ENCODE measurements around the gene CNTD1.
A peak's percentile ranks its signal among the peaks of the same experiment; 100 is the strongest.

The CNTD1 gene

GRCh38 chr17:42827472-42827871, 28.8 kb downstream of the CNTD1 start:
- Histone ChIP-seq H3K4me3 (ENCODE audit: low read depth, low read length) (no peak overlapping the region), H3K9me3 (ENCODE audit: control insufficient read depth, insufficient read depth, low read depth, low read length) (no peaks in the 10 kb centered on the region), H3K27ac (ENCODE audit: extremely low read depth, low read depth, low read length) (no peak overlapping the region), H3K36me3 (ENCODE audit: control insufficient read depth in 2 of 2, insufficient read depth in 1 of 2, low read length in 2 of 2) (peaks cover 4 to 5% of the 10 kb centered on the region in 2 experiments; a peak in 2 of 3 replicates), H3K4me1 (ENCODE audit: control insufficient read depth, insufficient read depth, low read length) (0 out of 2 replicates have a peak, but pooled peaks cover 4% of the 10 kb centered on the region)
- TF ChIP-seq ZIC2 (tag by site-specific recombination; IDR thresholded peaks at IDR 0.05) (no peak), ZNF664 (tag by site-specific recombination; IDR thresholded peaks at IDR 0.05) (peak; percentile 97)
- POLR2A ChIA-PET, result no interaction called here
- CTCF ChIA-PET, result interaction anchor here (0.5 kb wide), 1 partner anchor 26 kb away, joined by 4 read pairs; no protein-coding TSS in a partner anchor

GRCh38 chr17:42830971-42831370, 32.3 kb downstream of the CNTD1 start:
- Histone ChIP-seq H3K27ac (ENCODE audit: extremely low read depth, low read depth, low read length) (no peak overlapping the region), H3K4me1 (ENCODE audit: control insufficient read depth, insufficient read depth, low read length) (peaks cover 5% of the 10 kb centered on the region), H3K36me3 (ENCODE audit: control insufficient read depth in 2 of 2, insufficient read depth in 1 of 2, low read length in 2 of 2) (peaks cover 16 to 17% of the 10 kb centered on the region in 2 experiments), H3K4me3 (ENCODE audit: low read depth, low read length) (no peak overlapping the region), H3K9me3 (ENCODE audit: control insufficient read depth, insufficient read depth, low read depth, low read length) (no peaks in the 10 kb centered on the region)
- CTCF ChIA-PET, result interaction anchor here (0.7 to 6.4 kb wide), 5 partner anchors 9 to 255 kb away, joined by 3 to 52 read pairs (median 3); partner anchors contain the start of gene BECN1
- POLR2A ChIA-PET, result interaction anchor here (0.6 kb wide), 1 partner anchor 993 kb away, joined by 4 read pairs; no protein-coding TSS in a partner anchor
- TF ChIP-seq ZNF302 (tag by site-specific recombination; IDR thresholded peaks at IDR 0.05; ENCODE audit: low read depth) (no peak), ZNF19 (tag by site-specific recombination; IDR thresholded peaks at IDR 0.05; ENCODE audit: low read depth) (no peak), ZNF707 (tag by site-specific recombination; IDR thresholded peaks at IDR 0.05) (no peak), ZNF664 (tag by site-specific recombination; IDR thresholded peaks at IDR 0.05) (no peak), ZBTB1 (tag by site-specific recombination; IDR thresholded peaks at IDR 0.05) (no peak), ZNF138 (tag by site-specific recombination; IDR thresholded peaks at IDR 0.05; ENCODE audit: borderline replicate concordance) (no peak), ZNF548 (tag by site-specific recombination; IDR thresholded peaks at IDR 0.05) (no peak), ZNF366 (tag by site-specific recombination; conservative IDR thresholded peaks at IDR 0.05) (no peak), ZNF677 (tag by site-specific recombination; IDR thresholded peaks at IDR 0.05) (no peak), ZNF416 (tag by site-specific recombination; IDR thresholded peaks at IDR 0.05) (no peak), ZIC2 (tag by site-specific recombination; IDR thresholded peaks at IDR 0.05) (no peak), ZNF16 (tag by site-specific recombination; IDR thresholded peaks at IDR 0.05; ENCODE audit: low read depth) (no peak), ZNF140 (tag by site-specific recombination; IDR thresholded peaks at IDR 0.05) (no peak), ZNF324 (tag by site-specific recombination; IDR thresholded peaks at IDR 0.05) (no peak), SALL2 (tag by site-specific recombination; IDR thresholded peaks at IDR 0.05; ENCODE audit: borderline replicate concordance) (no peak), ZNF530 (tag by site-specific recombination; IDR thresholded peaks at IDR 0.05; ENCODE audit: low read depth) (no peak), BCL11A (tag by site-specific recombination; IDR thresholded peaks at IDR 0.05; ENCODE audit: low read depth) (no peak)

GRCh38 chr17:42832213-42832933, 33.7 kb downstream of the CNTD1 start:
- Histone ChIP-seq H3K27ac (ENCODE audit: extremely low read depth, low read depth, low read length) (peak overlapping the region; percentile 83), H3K36me3 (ENCODE audit: control insufficient read depth in 2 of 2, insufficient read depth in 1 of 2, low read length in 2 of 2) (peaks cover 28% of the 10 kb centered on the region in 2 experiments), H3K9me3 (ENCODE audit: control insufficient read depth, insufficient read depth, low read depth, low read length) (no peaks in the 10 kb centered on the region), H3K4me1 (ENCODE audit: control insufficient read depth, insufficient read depth, low read length) (peaks cover 5% of the 10 kb centered on the region), H3K4me3 (ENCODE audit: low read depth, low read length) (peak overlapping the region; percentile 86)
- POLR2A ChIA-PET, result interaction anchor here (0.6 to 3.3 kb wide), 10 partner anchors 8 to 265 kb away, joined by 3 to 35 read pairs (median 7); partner anchors contain the start of genes AOC2, BECN1 and RPL27
- CTCF ChIA-PET, result interaction anchor here (0.7 to 6.4 kb wide), 9 partner anchors 10 to 648 kb away, joined by 3 to 52 read pairs (median 4); partner anchors contain the start of genes AOC2 and BECN1
- no peak for TF ChIP-seq HOXD13 (CRISPR knock-in tag; IDR thresholded peaks at IDR 0.05; ENCODE audit: borderline replicate concordance)
- no peak for TF ChIP-seq HIC1 (tag by site-specific recombination; IDR thresholded peaks at IDR 0.05)
- no peak for TF ChIP-seq ZNF585B (tag by site-specific recombination; IDR thresholded peaks at IDR 0.05)
- TF ChIP-seq ZNF544 (tag by site-specific recombination; IDR thresholded peaks at IDR 0.05), result no peak
- no peak for TF ChIP-seq ZNF274 (IDR thresholded peaks at IDR 0.05; ENCODE audit: low read length)
- no peak for TF ChIP-seq ZNF274 (tag by site-specific recombination; IDR thresholded peaks at IDR 0.05; ENCODE audit: borderline replicate concordance)
- TF ChIP-seq ZNF280C (tag by site-specific recombination; IDR thresholded peaks at IDR 0.05), result no peak
- TF ChIP-seq ZNF580 (tag by site-specific recombination; IDR thresholded peaks at IDR 0.05), result no peak
- no peak for TF ChIP-seq ZSCAN16 (tag by site-specific recombination; IDR thresholded peaks at IDR 0.05)
